ENCODE data around the gene MAN1C1. TPM values are rescaled to one million over a fixed set of nuclear protein-coding genes. Genes with fewer than 3 reads are reported as not detected.

The MAN1C1 gene
- total and polyA plus RNA-seq, 10 of the 15 experiments (the other 5 are each of a cell fraction or from before 2014, with no cell fraction given) = 0.12 to 0.56 (median 0.22) TPM; not detected in 3

DNA sequence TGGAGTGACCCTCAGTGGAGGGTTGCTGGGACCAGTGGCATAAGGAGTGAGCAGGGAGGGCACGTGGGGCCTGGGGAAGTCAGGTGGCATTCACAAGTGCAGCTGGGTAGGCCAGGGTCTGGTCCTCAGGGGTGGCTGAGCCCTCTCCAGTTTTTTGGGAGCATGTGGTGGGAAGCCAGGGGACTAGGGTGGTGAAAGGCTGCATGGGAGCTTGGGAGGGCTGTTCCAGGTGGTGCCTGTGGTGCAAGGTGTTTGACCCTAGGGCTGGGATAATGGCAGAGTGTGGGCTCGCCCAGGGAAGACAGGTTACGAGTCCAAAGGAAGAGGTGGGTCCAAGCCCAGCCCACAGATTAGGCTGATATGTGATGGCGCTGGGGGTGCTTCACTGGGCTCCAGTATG lies 30.5 kb downstream of the MAN1C1 start (continued):
- no peak for TF ChIP-seq PKNOX1 (IDR thresholded peaks at IDR 0.05)
- TF ChIP-seq, protein P1, sequence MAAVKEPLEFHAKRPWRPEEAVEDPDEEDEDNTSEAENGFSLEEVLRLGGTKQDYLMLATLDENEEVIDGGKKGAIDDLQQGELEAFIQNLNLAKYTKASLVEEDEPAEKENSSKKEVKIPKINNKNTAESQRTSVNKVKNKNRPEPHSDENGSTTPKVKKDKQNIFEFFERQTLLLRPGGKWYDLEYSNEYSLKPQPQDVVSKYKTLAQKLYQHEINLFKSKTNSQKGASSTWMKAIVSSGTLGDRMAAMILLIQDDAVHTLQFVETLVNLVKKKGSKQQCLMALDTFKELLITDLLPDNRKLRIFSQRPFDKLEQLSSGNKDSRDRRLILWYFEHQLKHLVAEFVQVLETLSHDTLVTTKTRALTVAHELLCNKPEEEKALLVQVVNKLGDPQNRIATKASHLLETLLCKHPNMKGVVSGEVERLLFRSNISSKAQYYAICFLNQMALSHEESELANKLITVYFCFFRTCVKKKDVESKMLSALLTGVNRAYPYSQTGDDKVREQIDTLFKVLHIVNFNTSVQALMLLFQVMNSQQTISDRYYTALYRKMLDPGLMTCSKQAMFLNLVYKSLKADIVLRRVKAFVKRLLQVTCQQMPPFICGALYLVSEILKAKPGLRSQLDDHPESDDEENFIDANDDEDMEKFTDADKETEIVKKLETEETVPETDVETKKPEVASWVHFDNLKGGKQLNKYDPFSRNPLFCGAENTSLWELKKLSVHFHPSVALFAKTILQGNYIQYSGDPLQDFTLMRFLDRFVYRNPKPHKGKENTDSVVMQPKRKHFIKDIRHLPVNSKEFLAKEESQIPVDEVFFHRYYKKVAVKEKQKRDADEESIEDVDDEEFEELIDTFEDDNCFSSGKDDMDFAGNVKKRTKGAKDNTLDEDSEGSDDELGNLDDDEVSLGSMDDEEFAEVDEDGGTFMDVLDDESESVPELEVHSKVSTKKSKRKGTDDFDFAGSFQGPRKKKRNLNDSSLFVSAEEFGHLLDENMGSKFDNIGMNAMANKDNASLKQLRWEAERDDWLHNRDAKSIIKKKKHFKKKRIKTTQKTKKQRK (IDR thresholded peaks at IDR 0.05; ENCODE audit: low read depth, low read length) = no peak

DNA sequence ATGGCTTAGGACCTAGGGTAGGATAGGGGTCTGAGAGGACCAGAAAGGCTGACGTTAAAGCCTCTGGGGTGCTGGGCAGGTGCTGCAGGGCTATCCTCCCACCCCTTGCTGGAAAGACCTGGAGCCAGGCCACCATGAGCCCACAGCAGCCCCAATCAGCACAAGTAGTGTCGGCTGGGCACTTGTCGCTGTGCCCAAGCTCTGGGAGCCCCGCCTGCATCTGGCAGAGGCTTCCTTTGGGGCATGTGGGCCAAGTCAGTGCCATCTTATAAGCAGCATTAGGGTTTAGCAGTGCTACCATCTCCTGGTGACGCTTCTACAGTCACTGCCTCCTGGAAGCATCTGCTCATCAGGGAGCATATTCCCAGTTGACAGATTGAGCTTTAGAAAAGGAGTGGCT lies 31.3 kb downstream of the MAN1C1 start:
- Histone ChIP-seq H3K36me3 (ENCODE audit: control insufficient read depth in 2 of 2, insufficient read depth in 2 of 2, low read length in 1 of 2) (no peaks in the 10 kb centered on the region), H3K9me3 (replicated peaks; ENCODE audit: control insufficient read depth, insufficient read depth, low read length) (no peaks in the 10 kb centered on the region), H3K4me1 (ENCODE audit: control insufficient read depth, insufficient read depth, low read length) (no peaks in the 10 kb centered on the region), H3K27me3 (replicated peaks in 1 of 2; ENCODE audit: control insufficient read depth in 2 of 2, insufficient read depth in 2 of 2, low read length in 1 of 2) (peaks cover 2 to 7% of the 10 kb centered on the region in 2 experiments; a peak in 3 of 4 replicates), H3K9ac (ENCODE audit: control insufficient read depth, insufficient read depth, low read length) (no peak overlapping the region), H3K27ac (ENCODE audit: control insufficient read depth, insufficient read depth) (no peak overlapping the region), H3K79me2 (ENCODE audit: control insufficient read depth, insufficient read depth, low read length) (no peaks in the 10 kb centered on the region), H3K4me2 (ENCODE audit: control insufficient read depth, insufficient read depth) (no peak overlapping the region), H4K20me1 (ENCODE audit: control insufficient read depth, insufficient read depth) (no peaks in the 10 kb centered on the region), H3K4me3 (no peak overlapping the region), H2AFZ (ENCODE audit: control insufficient read depth, low read depth, low read length) (no peak overlapping the region)
- intact Hi-C loops (cut with micrococcal nuclease; ENCODE audit: unreplicated experiment) (no loop called here), in situ Hi-C loops (cut with MboI) (no loop called here)
- POLR2A ChIA-PET = no interaction called here
- BruUV-seq (replicated peaks) = no TSS peak
- no peak for FAIRE-seq
- RAD21 ChIA-PET (ENCODE audit: unreplicated experiment) = no interaction called here
- CTCF ChIA-PET = no interaction called here
- no peak for ATAC-seq
- WGBS (ENCODE audit: insufficient coverage, insufficient replicate concordance, low lambda C conversion rate, missing lambda C conversion rate) = 45% methylated on average over 5 of the region's 5 CpGs
- DNase-seq (ENCODE audit: low read depth, low spot score) = no peak
- SMC1A ChIA-PET (ENCODE audit: uncharacterized antibody, unreplicated experiment) = no interaction called here
- TF ChIP-seq IRF3 (IDR thresholded peaks at IDR 0.05) = no peak
- no peak for TF ChIP-seq LARP7 (IDR thresholded peaks at IDR 0.05)
- no peak for TF ChIP-seq RFX5 (IDR thresholded peaks at IDR 0.05; ENCODE audit: low read depth, low read length)
- TF ChIP-seq NFXL1 (IDR thresholded peaks at IDR 0.05; ENCODE audit: borderline replicate concordance) = no peak
- TF ChIP-seq KLF5 (IDR thresholded peaks at IDR 0.05; ENCODE audit: partially characterized antibody) = no peak
- no peak for TF ChIP-seq DPF2 (IDR thresholded peaks at IDR 0.05)
- TF ChIP-seq RAD51 (IDR thresholded peaks at IDR 0.05) = no peak
- TF ChIP-seq PBX3 (IDR thresholded peaks at IDR 0.05; ENCODE audit: insufficient replicate concordance, low read depth, low read length) = no peak
- no peak for TF ChIP-seq MEF2A (IDR thresholded peaks at IDR 0.05; ENCODE audit: insufficient read depth, low read depth, low read length)
- no peak for TF ChIP-seq CHD2 (IDR thresholded peaks at IDR 0.05; ENCODE audit: borderline replicate concordance, low read depth, low read length)
- no peak for TF ChIP-seq BCL11A (IDR thresholded peaks at IDR 0.05; ENCODE audit: low read depth, low read length)

Measured in GM12878 (cell line).